HG02885 (cell line): Measurements from ENCODE around the gene CCDC24.

ENCODE experiments used
- ATAC-seq: cut with Tn5 transposase; IDR thresholded peaks from one replicate; pipeline ENCODE4 v1.9.1; 2021; ENCODE audit warnings: mild to moderate bottlenecking; ENCODE audit not compliant: unreplicated experiment, poor library complexity

Gene CCDC24

DNA sequence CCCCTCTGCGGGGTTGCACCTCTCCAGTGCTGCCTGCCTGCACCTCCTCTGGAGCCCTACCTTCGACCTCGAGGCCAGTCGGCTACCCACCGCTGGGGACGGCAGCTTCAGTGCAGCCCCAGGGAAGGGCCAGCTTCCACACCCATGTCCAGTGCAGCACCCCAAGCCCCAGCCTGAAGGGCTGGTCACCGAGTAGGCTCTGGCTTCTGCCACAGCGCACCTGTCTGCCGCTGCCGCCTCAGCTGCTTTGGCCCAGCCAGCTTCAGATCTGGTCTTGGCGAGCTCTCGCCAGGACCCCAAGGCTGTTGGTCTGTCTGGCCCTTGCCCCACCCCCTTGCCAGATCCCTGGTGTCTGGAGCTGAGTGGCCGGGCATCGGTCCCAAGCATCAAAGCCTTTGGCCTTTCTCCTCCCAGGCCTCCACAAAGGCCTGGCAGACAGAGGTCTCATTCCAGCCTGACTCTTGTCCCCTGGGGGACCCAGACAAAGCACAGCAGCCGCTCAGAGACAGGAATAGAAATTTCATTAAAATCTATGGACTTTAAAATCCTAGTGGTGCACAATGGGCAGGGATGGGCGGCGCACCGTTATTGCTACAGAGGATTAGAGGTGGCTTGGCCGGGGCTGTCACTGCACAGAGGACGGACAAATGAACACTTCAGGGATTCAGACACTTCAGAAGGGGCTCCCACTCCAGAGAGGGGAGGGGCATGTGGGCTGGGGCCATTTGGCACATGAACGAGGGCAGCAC lies 4.8 kb downstream of the CCDC24 start:
- no peak for ATAC-seq

DNA sequence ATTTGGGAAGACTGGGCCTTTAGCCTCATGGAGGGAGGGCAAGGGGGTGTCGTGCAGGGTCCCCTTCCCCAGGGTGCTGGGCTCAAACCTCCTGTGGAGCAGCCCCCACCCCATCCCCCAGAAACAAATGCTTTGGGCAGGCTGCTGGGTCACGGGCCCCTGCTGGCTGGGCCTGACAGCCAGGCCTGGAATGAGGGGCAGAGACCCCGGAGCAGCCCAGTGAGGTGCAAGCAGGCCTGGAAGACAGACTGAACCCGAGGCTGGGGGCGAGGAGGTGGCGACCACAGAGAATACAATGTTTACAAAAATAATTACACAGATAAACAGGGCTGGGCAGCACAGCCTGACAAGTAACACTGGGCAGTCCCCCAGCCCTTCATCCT lies 5.3 kb downstream of the CCDC24 start:
- no peak for ATAC-seq

DNA sequence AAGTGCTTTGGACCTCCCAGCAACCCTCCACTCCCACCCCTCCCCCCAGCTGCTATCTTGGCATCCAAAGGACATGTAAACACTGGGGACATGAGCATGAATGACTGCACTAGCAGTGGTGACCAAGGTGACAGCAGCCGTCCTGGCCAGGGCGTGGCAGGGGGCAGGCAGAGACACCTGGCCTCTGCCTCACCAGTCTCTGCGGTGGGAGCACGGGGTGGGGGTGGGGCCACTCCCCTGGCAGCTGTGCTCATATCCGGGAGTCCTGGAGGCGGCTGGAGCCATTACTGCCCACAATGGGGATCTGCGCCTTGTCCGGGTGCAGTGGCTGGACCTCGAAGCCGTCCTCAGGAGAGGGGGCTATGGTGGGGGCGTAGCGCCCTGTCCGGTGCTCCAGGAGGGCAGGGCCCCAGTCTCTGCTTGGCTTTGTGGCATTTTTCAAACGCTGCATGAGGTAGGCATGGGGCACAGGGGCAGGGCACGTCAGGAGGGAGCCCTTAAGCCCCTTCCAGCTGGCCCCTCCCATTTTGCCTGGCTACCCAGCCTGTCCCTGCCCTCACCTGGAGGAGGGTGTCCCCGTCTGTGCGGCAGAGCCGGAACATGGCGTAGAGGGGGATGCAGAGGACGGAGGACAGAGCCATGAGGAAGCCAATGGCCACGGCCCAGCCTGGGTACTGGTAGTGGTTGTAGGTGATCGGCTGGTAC lies 6.0 kb downstream of the CCDC24 start:
- no peak for ATAC-seq

DNA sequence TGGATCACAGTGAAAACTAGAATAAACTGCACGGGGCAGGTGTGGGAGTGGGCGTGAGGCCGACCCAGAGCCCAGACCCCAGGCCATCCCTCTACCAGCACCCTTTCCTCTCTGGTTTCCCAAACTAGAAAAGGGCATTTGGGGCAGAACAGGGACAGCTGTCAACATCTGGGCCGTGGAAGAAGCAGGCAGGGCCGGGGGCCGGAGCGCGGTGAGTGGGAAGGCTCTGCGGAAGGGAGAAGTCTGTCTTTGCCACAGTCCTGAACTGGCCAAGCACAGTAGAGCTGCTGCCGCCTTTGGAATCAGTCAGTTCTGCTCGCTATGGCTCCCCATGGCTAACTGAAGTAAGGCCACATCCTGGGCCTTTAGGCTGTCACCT lies 6.6 kb downstream of the CCDC24 start:
- no peak for ATAC-seq

DNA sequence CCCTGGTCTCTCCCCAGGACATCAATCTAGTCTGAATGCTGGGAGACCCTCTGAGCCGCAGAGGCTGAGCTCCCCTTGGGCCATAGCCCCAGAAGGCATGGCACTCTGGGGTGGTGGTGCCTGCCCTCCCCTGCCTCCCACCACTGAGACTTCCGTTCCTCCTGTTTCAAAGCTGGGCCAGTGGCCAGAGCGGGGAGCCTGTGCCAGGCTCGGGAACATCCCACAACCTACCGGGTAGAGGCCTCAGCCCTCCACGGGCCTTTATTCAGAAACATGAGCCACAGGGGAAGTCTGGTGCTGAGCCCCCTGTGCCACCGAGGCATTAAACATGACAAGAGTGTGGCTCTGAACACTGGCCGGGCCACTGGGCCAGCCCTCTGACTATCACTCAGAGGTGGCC lies 8.1 kb downstream of the CCDC24 start:
- ATAC-seq: no peak

DNA sequence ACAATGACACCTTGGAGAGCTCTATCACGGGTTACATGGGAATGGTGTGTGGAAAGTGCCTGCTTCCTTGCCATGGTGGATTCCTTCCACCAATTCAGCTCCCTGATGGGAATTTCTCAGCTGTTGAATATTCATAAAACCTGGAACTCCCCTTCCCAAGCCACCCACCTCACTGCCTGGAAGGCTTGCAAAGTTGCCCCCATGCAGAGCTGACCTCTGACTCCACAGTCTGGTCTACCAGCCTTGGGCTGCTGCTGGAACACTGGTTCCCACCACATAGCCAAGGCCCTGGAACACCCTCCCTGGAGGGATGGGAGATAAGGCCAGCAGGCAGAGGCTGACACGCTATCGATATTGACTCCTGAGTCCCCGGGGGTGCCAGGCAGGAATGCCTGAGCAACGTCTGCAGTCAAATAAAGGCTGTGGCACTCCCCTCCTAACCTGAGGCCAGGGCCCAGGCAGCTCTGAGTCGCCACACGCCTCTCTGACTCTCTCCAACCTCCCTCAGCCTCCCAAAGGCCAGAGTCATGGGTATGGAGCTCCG lies 8.8 kb downstream of the CCDC24 start:
- ATAC-seq: no peak

DNA sequence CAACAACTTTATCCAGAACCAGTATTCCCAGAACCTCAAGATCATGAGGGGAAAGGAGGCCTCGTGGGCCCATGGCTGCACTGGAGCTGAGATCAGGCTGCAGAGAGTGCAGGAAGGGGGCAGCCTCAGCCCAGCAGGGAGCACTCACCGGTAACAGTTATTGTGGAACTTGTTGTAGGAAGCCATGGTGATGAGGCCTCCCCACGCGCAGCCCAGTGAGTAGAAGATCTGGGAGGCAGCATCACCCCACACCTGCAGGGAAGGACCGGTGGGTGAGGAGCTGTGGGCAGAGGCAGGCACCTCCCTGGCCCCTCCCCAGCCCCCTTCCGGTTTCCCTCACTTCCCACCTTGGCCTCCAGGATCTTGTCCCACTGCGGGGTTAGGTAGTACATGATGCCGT lies 10.8 kb downstream of the CCDC24 start:
- no peak for ATAC-seq

DNA sequence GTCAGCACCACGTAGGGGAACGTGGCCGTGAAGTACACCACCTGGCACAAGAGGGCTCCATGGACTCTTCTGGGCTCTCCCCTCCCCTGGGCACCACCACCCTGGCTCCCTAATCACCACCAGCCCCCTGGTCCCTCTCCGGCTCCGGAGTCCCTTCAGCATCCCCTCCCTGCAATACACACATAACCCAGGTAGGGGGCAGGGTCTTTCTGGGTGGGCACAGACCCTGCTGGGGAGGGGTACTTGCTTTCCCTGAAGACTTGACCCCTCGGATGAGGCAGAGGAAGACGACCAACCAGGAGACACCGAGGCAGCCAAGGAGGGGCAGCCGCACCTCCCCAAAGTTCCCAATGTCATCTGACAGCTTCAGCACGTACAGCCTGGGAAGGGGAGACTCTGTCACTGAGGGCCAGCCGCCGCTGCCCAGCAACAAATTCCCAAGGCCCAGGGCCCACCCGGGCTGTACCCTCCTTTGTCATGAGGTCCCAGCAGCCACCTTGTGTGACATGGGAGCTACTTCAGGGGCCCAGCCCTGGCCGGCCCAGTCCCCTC lies 11.3 kb downstream of the CCDC24 start:
- ATAC-seq: no peak

DNA sequence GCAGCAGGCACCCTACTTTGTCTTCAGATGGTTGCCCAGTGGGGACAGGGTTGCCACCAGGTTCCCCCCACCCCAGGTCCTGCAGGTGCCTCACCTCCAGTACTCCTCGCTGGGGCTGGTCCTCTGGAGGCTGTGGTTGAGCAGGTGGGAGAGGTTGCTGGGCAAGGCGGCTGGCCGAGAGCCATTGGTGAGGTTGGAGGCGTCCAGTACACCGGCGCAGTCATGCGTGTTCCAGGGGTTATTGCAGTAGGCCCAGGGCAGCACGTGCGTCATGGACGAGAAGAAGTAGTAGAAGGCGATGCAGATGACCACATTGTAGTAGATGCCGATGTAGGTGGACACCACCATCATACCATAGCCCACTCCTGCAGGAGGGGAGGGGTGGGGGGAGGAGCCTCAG lies 16.9 kb downstream of the CCDC24 start:
- ATAC-seq: no peak

DNA sequence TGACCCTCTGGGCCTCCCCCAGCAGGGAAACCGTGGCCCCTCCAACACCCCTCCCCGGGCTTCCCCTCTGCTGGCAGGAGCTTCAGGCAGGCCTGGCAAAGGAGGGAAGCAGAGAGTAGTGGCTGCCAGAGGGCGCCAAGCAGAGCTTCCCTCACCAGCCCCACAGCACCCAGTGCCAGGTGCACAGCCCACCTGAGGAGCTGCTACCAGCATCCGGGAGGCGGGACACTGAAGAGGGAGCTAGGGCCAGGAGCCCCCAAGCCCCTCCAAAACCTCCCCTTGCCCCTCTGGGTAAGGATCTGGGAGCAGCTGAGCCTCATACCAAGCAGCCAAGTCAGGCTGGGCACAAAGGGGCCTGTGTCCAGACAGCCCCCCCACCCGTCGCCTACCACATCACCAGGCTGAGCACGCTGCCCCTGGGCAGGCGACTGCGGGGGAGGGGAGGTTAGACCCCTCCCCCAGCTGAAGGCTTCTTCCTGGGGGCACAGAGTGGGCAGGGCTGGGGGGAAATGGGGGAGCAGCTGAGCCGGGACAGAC lies 19.6 kb downstream of the CCDC24 start:
- ATAC-seq: no peak

DNA sequence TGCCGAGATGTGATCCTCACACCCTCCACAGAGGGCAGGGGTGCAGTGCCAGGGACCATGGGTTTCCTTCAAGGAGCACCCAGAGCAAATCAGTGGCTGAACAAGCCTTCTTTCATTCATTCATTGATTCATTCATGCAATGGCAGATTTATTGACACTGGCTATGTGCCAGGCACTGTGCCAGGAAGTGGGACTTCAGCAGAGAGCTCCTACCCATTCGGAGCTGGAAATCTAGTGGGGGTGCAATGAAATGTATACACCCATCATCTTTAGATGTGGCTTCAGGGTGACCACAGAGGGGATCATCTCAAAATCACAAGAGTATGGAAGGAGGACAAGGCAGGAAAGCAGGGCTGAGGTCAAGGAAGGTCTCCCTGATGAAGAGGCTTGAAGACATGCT lies 21.0 kb downstream of the CCDC24 start:
- no peak for ATAC-seq

DNA sequence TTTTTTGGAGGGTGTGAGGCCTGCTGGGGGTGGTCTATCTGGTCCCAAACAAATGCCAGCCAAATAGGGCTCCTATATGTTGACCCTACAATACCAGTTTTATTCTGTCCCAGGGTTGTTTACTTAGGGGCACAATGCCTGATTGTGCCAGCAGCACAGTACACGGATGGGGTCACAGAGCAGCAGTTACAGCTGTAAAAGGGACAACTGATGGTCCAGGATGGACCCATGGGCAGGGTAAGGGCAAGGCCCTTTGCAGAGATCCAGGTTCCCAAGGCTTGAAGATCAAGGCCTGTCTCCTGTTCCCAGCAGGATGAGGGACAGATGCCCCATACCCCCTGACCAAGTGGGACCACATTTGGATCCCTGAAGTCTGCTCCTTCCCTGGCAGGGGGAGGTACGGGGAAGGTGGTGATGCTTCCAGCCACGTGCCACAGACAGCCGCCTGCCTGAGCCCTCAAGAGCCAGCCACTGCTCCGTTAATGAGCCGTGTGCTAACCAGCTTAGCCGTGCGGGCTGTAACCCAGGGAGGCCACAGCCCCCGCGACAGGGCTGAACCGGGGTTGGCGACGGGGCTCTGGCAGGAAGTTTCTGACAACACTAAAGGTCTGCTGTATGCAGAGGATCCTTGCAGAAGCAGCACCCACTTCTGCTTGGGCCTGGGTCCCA lies 21.7 kb downstream of the CCDC24 start:
- ATAC-seq: no peak

DNA sequence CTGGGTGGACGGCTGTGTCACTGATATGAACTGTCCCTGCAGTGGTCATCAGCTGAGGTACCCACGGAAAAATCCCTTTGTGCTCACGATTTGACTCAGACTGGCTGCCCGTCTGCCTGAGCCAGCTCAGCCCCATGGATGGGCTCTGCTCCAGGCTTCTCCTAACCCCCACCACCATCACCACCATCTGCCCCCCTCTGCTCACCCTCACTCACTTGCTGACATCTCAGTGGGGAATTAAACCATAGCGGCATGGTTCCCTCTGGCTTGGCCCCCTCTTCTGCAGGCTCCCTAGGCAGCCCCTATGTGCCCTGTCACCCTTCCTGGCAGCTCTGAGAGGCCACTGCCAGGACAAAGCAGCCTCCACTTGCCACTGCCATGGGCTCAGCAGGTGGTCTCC lies 22.6 kb downstream of the CCDC24 start:
- no peak for ATAC-seq

DNA sequence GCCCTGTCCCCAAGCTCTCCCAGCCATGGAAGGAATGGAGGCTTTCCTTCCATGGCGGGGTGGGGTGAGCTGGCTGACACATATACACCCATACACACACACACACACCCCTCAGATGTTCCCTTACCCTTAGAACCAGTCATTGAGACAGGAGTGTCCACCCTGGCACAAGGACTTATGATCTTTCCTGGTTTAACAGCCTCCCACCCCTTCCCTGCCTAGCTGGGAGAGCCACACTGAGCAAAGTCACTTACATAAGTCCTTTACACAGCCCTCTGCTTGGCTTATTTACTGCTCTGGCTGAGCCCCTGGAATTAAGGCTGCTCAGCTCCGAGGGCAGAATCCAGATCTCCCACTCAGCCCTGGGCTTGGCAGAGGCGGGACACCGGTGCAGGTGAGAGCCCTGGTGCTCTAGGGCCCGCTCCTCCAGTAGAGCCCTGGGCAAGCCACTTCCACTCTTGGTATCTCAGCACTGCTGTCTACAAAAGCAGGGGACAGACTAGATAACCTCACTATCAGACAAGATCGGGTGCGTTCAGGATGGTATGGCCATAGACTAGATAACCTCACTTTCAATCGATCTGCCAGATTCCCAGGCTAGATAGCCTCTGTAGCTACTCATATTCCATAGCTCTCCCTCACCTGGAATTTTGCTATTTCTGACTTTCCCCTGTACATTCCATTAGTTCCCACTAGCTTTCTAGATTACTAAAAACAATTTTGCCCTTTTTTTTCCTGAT lies 23.1 kb downstream of the CCDC24 start:
- ATAC-seq: no peak

DNA sequence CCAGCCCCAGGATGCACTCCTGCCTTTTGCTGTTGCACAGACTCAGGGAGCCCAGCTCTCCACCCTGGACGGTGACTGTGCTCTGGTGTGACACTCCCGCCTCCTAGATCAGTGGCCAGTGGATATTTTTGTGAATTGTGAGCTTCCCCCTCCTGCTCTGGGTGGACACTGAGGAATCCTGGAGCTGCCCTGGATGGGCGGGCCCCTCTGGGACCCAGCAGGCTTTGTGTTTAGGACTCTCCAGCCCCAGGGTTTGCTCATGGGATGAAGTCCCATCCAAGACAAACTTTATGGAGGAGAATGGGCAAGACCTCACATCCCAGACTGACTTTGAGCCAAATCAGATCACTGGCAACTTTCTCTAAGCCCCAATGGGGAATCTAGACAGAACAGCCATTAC lies 23.8 kb downstream of the CCDC24 start:
- ATAC-seq: no peak

DNA sequence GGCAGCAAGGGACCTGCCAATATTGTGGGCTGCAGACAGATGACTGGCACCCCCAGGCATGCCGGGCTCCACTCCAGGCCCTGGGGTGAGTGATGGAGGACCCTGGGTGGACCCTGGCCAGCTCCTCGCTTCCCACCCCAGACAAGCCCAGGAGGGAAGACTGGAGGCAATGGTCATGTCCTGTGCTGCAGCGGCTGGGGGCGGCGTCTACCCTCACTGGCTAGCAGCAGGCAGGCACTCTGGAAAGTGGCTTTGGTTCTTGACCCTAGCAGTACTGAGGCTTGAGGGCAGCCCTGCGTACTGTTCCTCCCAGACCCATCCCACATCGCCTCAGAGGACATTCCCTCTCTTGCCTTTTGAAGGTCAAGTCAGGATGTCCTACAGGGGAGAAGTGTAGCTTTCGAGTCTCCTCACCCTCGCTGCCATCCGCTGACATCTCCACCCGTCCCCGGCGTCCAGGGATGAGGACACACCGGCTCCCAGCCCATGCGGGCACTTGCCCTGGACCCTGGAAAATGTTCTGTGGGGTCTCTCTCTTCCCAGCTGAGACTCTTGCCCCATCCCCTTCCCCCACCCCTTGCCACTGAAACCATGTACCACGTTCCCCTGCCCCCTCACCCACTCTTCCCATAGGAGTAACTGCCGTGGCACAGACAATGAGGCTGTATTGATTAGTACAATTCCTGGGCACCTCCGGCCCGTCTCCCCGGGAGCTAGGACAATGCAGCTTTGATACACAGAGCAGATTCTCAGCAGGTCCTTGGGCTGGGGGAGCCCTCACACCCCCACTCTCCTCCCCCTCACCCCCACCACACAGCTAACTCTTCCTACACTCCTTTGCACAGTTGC lies 24.9 kb downstream of the CCDC24 start:
- ATAC-seq: no peak

DNA sequence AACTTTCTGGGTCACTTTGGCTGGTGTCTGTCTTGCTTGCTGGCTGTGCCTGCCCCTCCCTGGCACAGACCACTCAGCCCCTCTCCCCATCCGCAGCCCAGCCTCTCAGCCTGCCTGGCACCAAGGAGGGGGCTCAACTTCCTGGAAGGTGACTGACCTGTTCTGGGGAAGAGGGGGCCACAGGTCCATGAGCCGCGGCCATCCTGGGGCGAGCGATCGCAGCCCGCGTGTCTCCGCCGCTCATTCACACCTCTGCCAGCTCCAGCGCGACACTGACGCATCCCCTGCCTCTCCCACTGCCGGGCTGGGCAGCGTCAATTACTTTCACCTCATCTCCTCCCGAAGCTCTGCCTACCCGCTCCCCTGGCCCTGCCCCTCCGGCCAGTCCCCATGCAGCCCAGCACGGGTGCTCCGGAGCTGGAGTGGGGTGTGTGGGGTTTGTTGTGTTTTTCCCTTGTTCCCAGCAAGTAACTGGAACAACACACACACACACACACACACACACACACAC lies 25.5 kb downstream of the CCDC24 start:
- no peak for ATAC-seq

DNA sequence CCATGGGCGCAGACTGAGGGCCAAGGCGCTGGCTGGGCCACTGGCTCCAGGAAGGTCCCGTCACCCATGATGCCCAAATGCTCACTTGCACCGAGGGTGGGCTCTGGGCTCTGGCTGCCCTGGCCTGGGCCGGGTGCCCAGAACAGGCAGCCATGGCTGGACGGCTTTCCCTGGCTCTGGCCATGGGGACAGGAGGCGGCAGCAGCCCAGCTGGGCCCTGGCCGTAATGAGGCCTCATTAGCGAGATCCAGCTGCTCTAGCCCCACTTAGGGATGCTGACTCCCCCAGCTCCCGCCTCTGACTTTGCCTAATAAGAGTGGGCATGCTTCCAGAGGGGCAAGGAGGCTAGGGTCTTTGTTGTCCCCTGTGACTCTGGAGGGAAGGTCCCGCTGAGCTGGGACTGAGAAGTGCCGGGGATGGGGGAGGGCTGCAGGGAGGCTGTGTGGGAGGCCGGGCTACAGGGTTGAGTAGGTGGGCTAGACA lies 28.1 kb downstream of the CCDC24 start:
- ATAC-seq: no peak

DNA sequence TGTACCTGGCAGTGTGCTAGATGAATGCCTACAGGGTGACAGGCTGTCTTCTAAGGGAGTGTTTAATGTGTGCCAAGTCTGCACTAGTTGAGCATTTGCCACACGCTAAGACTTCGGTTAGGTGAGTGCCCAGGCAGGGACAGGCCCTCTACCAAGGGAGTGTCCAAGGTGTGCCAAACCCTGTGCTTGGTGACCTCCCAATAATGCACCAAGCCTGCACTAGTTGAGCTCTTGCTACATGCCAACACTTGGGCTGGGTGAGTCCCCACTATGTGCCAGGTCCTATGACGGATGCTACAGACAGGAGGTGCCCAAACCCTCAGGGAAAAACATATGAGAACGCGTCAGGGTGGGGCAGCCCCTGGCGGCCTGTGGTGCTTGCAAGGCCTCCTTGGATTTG lies 29.1 kb downstream of the CCDC24 start:
- ATAC-seq: no peak
